Activated CD4-positive, alpha-beta T cell treated with anti-CD3 and anti-CD28 coated beads, Interleukin-2, amount 50 U/mL, for 4 hours (primary cell): ENCODE results near the gene TFDP2.
"Not testable (repeated sequence)": the region's sequence is repeated elsewhere in the genome, so short reads cannot be mapped to it uniquely, and the experiment has no call there.

ENCODE experiments used
- DNase-seq, 2 experiments: peaks; one replicate each; pipeline ENCODE4 v3.0.0-alpha.2; 2020

Gene TFDP2

DNA sequence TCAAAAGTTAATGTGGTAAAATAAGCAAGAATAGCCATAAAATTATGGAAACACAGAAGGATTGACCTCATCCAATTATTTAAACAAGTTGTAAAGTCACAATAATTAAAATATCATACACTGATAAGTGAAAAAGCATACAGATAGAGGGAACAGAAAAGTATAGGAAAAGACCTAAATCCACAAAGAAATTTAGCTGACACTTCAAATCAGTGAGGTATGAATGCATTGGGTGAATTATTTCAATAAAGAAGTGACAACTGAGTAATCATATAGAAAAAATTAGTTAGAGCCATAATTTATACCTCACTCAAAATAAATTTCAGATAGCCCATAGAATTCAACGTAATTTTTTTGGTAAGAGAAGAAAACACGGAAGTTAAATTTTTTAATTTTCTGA lies 25.1 kb downstream of the TFDP2 start:
- no peak for DNase-seq

DNA sequence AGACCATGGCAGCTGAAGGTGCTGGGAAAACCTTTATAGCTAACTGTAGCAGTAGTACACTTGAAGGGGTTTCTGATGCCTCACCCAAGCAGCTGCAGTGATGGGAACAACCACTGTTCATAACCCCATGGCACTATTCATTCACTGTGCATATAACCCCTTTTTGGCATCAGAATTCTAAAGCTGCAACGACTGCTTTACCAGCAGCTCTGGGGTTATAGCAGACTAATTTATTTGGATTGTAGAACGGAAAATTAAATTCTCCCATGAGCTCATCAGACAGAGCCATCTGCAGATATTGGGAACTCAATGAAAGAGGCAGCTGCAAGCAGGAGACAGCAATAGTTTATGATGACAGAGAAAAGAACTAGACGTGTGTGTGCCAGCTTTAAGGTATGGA lies 28.6 kb downstream of the TFDP2 start:
- DNase-seq, result no peak

DNA sequence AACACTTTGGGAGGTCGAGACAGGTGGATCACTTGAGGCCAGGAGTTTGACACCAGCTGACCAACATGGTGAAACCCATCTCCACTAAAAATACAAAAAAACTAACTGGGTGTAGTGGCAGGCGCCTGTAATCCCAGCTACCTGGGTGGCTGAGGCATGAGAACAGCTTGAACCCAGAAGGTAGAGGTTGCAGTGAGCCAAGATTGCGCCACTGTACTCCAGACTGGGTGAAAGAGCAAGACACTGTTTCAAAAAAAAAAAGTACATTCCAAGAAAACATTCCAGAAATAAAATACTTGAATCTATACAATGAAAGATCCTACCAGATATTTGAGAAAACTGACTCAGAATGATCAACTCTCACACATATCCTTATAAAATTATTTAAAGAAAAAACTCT lies 30.4 kb downstream of the TFDP2 start:
- DNase-seq, result no peak

DNA sequence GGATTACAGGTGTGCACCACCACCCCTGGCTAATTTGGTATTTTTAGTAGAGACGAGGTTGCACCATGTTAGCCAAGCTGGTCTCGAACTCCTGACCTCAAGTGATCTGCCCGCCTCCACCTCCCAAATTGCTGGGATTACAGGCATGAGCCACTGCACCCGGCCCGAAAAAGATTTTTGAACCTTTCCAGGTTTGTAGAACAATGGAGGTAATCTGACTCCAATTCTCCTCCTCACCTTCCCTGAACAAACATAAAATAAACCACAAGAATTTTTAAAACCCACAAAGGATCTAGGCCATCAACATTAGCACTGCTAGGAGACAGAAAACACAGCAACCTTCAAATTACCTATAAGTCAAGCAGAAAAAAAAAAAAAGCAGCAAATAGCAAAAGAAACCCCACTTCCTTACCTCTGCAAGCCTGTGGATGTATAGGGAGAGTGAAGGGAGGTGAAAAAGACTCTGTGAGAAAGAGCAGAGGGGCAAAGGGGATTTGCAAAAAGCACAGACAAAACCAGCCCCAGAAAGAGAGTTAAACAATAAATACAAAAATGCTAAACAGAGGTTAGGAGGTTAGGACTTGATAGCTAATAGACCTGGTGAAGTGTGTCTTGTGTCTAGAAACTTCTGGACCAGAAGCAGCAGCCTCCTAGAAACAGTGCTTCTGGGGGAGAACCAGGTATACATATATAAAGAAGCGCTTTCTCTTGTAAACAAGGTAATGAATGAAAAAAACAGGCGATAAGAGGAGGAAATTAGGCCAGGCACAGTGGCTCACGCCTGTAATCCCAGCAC lies 32.1 kb downstream of the TFDP2 start:
- no peak for DNase-seq

DNA sequence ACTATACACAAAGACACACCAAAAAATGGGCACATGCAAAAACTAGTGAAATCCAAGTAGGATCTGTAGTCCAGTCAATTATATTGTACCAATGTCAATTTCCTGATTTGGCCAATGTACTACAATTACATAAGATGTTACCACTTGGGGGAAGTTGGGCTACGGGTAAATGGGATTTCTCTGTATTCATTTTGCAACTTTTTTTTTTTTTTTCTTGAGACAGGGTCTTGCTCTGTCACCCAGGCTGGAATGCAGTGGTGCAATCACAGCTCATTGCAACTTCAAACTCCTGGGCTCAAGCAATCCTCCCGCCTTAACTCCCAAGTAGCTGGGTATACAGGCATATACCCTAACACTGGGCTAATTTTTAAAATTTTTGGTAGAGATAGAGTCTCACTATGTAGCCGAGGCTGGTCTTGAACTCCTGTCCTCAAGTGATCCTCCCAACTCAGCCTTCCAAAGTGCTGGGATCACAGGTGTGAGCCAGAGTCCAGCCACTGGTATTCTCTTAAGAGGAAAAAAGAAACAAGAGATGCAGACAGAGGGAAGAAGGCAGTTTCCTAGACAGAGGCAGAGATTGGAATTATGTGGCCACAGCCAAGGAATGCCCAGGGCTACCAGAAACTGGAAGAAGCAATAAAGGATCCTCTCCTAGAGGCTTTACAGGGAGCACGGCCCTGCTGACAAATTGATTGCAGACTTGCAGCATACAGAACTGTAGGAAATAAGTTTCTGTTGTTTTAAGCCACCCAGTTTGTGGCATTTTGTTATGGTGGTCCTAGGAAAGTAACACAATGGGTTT lies 33.3 kb downstream of the TFDP2 start:
- no peak for DNase-seq

DNA sequence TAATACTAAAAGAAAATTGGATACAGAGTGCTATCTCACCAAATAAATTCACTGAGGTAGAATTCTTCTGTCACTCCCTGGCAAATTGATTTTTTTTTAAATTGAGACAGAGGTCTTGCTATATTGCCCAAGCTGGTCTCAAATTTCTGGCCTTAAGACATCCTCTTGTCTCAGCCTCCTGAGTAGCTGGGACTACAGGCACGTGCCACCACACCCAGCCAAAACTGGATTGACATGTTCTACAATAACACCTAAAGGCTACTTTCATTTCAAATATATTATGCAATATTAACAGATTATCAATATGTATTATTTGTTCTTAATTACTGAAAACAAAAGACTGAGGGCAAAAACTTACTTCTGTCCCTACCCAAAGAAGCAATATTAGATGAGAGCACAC lies 36.7 kb downstream of the TFDP2 start:
- no peak for DNase-seq

DNA sequence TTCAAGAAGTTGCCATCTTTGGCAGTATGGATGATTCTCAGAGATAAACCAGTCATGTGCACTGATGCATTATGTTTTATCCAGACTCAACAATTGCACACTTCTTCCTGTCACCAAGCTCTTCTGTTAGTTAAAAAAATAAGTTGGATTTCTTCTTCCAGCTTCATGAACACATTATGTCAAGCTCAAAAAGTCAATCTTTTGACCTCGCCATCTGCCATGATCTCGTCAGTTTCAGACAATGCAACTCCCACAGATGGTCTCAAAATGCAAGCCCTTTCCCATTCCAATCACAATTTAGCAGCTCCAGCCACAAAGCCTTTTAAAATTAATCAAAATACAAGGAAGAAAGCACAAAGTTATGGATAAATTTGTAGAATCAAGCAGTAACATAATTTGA lies 42.8 kb downstream of the TFDP2 start:
- DNase-seq, result no peak

DNA sequence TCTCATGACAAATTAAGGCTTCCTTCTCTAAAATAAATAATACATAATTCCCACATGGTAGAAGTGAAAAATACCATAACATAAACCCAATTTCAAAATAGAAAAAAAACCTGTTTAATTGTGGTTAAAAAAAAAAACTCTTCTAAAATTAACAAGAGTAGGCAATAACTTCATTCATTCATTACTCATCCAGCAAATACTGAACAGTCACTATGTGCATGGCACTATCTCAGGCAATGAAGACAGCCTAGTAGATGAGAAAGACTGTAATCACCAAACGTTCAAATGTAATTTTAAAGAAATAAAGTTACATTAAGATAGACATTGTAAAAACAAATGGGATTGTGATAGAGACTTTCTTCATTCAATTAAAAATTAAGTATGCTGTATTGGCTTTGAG lies 43.4 kb downstream of the TFDP2 start:
- DNase-seq, result no peak

DNA sequence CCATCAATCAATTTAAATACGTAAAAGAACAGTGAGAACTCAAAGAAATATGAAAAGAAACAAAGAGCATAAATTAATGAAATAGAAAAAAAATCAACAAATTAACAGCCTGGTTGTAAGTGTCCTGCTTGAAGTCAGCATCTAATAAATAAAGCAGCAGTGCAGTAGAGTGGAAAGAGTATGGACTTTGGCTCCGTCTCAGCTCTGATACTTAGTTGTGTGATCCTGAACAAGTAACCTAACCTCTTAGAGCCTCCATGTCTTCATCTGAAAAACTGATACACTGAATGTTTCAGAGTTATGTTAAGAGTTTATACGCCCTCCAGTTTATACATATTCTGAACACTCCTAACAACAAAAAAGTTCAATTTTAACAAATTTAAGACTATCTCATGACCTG lies 44.6 kb downstream of the TFDP2 start:
- no peak for DNase-seq

DNA sequence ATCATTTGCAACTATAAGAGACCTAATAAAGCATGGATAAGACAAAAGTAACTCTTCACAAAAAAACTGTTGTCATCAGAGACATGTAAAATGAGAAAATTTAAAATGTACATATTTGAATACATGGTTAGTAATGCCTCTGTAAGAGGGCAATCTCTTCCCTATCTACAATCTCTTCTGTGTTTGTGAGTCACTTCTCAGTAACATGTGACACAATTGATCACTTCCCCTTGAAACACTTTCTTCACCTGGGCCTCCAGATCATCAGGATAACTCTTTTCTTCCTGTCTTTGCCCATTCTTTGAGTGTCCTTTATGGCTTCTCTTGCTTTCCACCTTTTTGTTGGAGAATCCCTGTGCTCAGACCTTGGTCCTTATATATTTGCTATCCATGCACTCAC lies 50.4 kb downstream of the TFDP2 start:
- DNase-seq, result no peak

DNA sequence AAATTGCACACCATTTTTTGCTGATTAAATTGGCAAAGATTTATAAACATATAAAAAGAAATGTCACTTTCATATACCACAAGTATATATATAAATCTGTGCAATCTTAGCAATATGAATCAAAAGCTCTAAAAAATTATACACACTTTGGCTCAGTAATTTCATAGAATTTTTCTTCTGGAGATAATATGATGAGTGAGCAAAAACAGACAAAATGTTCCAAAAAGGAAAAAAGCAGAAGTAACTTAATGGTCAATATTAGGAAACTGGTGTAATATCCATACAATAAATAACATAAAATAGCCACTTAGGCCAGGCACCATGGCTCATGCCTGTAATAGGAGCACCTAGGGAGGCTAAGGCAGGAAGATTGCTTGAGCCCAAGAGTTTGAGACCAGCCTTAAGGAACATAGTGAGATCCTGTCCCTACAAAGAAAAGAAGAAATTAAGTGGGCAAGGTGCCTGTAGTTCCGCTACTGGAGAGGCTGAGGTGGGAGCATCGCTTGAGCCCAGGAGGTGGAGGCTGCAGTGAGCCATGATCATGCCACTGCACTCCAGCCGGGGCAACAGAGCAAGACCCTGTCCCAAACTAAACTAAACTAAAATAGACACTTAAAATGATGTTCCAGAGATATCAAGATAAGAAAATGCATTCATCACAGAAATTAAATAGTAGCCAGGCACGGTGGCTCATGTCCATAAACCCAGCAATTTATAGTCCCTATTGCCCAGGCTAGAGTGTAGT lies 52.1 kb downstream of the TFDP2 start:
- DNase-seq, result no peak

DNA sequence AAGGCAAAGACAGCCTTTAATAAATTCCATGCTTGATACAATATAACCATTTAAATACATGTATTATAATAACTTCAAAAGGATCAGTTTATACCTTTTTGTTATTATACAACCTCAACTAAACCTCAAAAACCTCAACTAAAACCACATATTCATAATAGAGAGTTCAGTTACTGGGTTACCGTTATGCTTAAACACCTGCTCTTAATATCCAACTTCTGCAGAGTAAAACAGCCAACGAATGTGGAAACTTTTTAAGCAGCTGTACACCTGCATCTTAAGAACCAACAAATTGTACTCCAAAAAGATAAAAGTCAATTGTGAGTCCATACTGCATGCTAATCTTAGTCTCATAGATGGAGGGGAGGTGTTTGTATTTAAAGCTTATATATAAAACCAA lies 53.5 kb downstream of the TFDP2 start:
- DNase-seq, result no peak

DNA sequence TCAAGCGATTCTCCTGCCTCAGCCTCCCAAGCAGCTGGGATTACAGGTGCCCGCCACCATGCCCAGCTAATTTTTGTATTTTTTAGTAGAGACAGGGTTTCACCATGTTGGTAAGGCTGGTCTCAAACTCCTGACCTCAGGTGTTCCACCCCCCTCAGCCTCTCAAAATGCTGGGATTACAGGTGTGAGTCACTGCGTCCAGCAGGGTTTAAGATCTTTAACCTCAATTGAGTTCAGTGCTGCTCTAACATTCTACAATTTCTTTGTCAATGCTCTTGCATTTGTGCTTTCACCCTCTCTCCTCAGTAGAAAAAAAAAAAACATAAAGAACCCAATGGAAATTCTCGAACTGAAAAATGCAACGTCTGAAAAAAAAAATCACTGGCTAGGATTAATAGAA lies 60.4 kb downstream of the TFDP2 start:
- DNase-seq, result not testable (repeated sequence)

DNA sequence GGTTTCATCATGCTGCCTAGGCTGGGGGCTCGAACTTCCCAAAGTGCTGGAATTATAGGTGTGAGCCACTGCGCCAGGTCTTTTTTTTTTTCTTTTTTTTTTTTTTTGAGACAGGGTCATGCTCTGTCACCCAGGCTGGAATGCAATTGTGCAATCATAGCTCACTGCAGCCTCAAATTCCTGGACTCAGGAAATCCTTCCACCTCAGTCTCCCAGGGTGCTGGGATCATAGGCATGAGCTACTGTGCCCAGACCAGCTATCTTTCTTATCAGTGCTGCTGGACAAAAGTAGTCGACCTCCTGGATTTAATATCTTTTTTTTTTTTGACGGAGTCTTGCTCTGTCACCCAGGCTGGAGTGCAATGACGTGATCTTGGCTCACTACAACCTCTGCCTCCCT lies 60.8 kb downstream of the TFDP2 start:
- no peak for DNase-seq

DNA sequence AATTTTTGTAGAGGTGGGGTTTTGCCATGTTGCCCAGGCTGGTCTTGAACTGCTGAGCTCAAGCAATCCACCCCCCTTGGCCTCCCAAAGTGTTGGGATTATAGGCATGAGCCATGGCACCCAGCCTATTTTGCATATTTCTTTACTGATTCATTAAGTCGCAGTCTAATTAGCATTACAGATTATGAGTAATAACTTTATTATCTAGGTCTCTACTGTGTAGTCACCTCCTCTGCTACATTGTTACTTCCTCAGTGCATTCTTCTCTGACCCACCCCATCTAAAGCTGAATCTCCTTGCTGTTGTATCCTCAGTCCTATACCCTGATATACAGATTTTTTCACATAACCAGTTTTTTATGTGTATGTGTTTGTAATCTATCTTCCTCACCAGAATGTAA lies 61.7 kb downstream of the TFDP2 start:
- DNase-seq, result no peak

DNA sequence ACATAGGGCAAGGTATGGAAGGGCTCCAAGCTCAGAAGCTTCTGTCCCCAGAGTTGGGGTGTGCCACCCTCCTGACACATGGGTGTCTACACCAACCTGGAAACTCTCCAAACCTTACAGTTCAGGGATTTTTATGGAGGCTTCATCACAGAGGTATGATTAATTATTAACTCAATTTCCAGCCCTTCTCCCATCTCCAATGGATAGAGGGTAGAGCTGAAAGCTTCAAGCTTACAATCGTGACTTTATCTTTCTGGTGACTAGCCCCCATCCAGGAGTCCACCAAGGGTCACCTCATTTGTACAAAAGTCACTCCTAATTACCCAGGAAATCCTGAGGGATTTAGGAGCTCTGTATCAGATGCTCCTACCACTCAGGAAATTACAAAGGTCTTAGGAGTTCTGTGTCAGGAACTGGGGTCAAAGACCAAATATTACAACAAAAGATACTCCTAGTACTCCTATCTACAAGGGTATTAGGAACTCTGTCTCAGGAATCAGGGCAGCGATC lies 62.7 kb downstream of the TFDP2 start:
- DNase-seq, result no peak

DNA sequence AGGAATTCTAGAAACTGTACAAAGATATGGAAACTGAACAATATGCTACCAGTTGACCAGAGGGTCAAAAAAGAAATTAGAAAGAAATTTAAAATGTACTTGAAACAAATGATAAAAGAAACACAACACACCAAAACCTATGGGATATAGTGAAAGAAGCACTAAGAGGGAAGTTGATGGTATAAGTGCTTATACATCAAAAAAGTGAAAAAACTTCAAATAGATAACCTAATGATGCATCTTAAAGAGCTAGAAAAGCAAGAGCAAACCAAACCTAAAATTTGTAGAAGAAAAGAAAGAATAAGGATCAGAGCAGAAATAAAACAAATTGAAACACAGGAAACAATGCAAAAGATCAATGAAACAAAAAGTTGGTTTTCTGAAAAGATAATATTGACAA lies 68.2 kb downstream of the TFDP2 start:
- no peak for DNase-seq

DNA sequence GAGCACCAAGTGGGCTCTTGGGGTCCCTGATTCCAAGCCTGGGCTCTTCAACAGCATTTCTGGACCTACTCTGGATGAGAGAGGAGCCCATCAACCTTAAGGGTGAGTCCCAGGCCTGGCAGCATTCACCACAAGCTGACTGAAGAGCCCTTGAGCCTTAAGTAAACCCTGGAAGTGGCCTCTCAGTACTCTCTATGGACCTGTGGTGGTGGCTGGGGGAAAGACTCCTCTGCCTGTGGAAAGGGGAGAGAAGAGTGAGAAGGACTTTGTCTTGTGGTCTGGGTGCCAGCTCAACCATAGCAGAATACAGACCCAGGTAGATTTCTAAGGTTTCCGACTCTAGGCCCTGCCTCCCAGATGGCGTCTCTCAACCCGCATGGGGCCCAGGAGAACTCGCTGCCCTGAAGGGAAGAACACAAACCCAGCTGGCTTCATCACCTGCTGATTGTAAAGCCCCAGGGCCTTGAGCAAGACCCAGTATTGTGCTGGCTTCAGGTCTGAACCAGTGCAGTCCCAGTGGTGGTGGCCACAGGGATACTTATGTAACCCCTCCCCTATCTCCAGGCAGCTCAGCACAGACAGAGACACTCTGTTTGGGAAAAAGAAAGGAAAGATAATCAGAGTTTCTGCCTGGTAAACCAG lies 71.4 kb downstream of the TFDP2 start:
- DNase-seq, result no peak

DNA sequence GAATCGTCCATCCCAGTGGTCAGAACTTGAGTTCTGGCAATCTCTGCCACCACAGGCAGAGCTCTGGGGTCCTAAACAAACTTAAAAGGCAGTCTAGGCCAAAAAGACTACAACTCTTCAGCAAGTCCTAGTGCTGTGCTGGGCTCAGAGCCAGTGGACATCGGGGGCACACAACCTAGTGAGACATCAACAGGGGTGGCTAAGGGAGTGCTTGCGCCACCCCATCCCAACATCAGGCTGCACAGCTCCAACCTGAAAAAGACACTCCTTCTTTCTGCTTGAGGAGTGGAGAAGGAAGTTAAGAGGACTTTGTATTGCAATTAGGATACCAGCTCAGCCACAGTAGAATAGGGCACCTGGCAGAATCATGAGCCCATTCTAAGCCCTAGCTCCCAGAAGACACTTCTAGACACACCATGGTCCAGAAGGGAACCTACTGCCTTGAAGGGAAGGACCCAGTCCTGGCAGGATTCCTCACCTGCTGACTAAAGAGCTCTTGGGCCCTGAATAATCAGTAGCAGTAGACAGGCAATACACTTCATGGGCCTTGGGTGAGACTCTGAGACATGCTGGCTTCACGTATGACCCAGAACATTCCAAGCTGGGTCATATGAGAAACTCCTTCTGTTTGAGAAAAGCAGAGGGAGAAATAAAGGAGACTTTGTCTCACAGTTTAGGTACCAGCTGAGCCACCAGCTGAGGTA lies 72.0 kb downstream of the TFDP2 start:
- no peak for DNase-seq

DNA sequence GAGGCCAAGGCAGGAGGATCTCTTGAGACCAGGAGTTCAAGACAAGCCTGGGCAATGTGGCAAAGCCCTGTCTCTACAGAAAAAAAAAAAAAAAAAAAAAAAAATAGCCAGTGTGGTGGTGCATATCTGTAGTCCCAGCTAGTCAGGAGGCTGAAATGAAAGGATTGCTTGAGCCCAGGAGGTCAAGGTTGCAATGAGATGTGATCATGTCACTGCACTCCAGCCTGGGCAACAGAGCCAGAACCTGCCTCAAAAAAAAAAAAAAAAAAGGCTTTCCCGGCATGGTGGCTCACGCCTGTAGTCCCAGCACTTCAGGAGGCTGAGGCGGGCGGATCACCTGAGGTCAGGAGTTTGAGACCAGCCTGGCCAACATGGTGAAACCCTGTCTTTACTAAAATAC lies 73.7 kb downstream of the TFDP2 start:
- DNase-seq, result not testable (repeated sequence)

DNA sequence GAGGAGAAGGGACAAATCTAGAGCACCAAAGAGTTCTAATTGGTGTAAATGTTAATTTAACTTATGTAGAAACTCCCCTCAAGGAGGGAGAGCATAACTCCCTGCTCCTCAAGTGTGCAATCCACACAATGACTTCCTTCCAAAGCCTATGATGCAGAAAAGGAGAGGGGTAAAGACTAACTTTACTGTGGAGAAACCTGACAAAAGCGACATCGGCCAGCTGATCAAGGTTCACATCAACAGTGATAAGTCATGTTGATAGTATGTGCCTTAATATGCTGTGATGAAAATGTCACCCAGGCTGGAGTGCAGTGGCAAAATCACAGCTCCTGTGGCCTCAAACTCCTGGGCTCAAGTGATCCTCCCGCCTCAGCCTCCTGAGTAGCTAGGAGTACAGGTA lies 76.5 kb downstream of the TFDP2 start:
- DNase-seq, result no peak

DNA sequence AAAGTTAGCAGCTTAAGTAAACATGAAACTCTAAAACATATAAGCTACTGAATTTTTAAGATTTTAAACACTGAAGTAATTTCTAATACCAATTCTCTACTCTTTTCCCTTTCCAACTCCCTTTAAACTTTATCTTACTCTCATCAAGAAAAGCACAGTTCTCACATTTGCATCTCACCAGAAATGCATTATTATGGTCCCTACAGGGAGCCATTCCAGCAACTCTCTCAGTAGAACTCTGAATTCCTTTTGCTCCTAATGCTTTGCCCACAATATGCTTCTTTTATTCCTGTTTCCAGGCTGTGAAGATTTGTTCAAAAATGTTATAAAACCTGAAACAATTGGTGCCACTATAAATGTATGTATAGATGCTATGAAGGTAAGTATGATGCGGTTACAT lies 83.4 kb downstream of the TFDP2 start:
- DNase-seq, result no peak
